Measurements from ENCODE around the gene MRPL55.

MRPL55 gene

GRCh38 chr1:228147768-228148167 lies 38.7 kb upstream of the MRPL55 start:
- DNase-seq: no peak

- DNase-seq: no peak
These were observed 38.1 kb upstream of the MRPL55 start for GRCh38 chr1:228147151-228147693.

- no peak for DNase-seq
These were observed 37.5 kb upstream of the MRPL55 start for GRCh38 chr1:228146417-228147150.

GRCh38 chr1:228145463-228146416 lies 36.6 kb upstream of the MRPL55 start:
- DNase-seq: no peak

GRCh38 chr1:228144993-228145343 lies 35.9 kb upstream of the MRPL55 start:
- no peak for DNase-seq

- DNase-seq: no peak
These were observed 35.3 kb upstream of the MRPL55 start for GRCh38 chr1:228144193-228144992.

GRCh38 chr1:228143480-228144192 lies 34.5 kb upstream of the MRPL55 start:
- DNase-seq: no peak

GRCh38 chr1:228142701-228143136 lies 33.6 kb upstream of the MRPL55 start:
- no peak for DNase-seq

- peak in 1 of 5 donors; percentile 6 for DNase-seq
These were observed 33.1 kb upstream of the MRPL55 start for GRCh38 chr1:228142155-228142691.

- peak in 2 of 5 donors; percentile 16 to 50 for DNase-seq
These were observed 32.3 kb upstream of the MRPL55 start for GRCh38 chr1:228141226-228142044.

- DNase-seq: peak in 1 of 5 donors; percentile 33
These were observed 31.7 kb upstream of the MRPL55 start for GRCh38 chr1:228140724-228141225.

GRCh38 chr1:228139931-228140723 lies 31.0 kb upstream of the MRPL55 start, which contains the start of gene GUK1:
Gene GUK1, plus strand, starts transcription at chr1:228140279. Its CDS starts 24 bp downstream, at chr1:228140303.
- peak; percentile 100 for DNase-seq

- no peak for DNase-seq
These were observed 30.4 kb upstream of the MRPL55 start for GRCh38 chr1:228139406-228139930.

- DNase-seq: no peak
These were observed 27.8 kb upstream of the MRPL55 start for GRCh38 chr1:228136901-228137300.

GRCh38 chr1:228134591-228134990 lies 25.5 kb upstream of the MRPL55 start:
- no peak for DNase-seq

- DNase-seq: no peak
These were observed 22.7 kb upstream of the MRPL55 start for GRCh38 chr1:228131766-228132165.

- no peak for DNase-seq
These were observed 16.1 kb upstream of the MRPL55 start for GRCh38 chr1:228125185-228125584.

GRCh38 chr1:228123505-228123904 lies 14.4 kb upstream of the MRPL55 start:
- DNase-seq: no peak

GRCh38 chr1:228122921-228123441 lies 13.9 kb upstream of the MRPL55 start:
- no peak for DNase-seq
